GM19043 (cell line): ENCODE measurements around the gene SORCS1.

Source experiments
- ATAC-seq: cut with Tn5 transposase; IDR thresholded peaks from one replicate; pipeline ENCODE4 v1.9.1; 2021; ENCODE audit warnings: low read depth; ENCODE audit not compliant: unreplicated experiment

Gene SORCS1

GRCh38 chr10:106830471-106830870, 334.0 kb downstream of the SORCS1 start:
- ATAC-seq: no peak

- no peak for ATAC-seq
Observed at GRCh38 chr10:106830006-106830405, 334.5 kb downstream of the SORCS1 start.

GRCh38 chr10:106826716-106827115, 337.8 kb downstream of the SORCS1 start:
- no peak for ATAC-seq

DNA sequence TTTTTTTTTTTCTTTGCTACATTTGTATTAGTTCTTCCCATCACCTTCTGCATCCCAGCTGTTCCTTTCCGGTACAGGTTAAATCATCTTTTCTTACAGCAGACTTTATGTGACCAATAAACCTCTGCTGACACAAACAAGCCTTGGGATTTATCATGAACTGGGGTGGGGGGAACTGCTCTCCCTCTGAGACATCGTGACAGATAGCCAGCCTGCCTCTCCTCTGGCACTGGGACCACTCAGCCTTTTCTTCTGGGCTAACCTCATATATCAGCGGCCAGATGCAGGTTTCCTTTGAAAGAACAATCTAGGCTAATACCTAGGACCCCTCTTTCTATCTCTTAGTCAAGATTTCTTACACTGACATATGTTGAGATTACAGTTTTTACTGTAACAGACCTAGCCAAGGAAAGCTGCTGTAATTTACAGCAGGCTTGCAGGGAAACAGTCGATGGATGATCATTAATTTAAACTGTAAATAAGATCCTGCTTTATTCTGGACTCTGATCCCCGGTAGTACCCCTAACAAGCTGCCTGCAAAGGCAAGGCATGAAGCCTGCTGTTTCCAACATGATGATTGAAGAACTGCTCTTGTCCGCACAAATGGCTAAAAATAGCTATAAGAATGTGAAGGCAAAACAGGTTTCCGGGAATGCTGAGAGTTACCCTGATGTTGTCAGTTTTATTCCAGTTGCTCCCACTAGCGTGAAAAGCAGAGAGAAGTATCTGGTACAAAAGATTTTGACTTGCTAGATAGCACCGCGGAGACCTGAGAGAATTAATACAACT, 338.7 kb downstream of the SORCS1 start:
- ATAC-seq: no peak

DNA sequence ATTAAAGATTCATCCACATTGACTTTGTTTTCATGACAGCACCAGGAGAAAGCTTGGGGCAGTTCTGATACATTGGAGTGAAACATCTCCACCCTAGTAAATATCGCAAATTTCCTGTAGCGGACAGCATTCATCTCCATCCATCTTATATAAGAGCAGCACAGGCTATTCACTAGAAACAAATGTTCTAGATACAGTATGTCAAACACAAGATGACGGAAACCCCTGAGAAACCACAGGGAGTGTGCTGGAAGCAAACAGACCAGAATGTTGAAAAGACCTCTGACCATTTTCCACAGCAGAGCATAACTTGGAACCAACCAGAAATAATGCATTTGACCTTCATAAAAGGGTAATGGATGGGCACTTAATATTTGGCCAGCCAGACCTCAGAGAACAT, 343.9 kb downstream of the SORCS1 start:
- ATAC-seq: no peak

GRCh38 chr10:106819490-106819889, 345.0 kb downstream of the SORCS1 start:
- no peak for ATAC-seq

DNA sequence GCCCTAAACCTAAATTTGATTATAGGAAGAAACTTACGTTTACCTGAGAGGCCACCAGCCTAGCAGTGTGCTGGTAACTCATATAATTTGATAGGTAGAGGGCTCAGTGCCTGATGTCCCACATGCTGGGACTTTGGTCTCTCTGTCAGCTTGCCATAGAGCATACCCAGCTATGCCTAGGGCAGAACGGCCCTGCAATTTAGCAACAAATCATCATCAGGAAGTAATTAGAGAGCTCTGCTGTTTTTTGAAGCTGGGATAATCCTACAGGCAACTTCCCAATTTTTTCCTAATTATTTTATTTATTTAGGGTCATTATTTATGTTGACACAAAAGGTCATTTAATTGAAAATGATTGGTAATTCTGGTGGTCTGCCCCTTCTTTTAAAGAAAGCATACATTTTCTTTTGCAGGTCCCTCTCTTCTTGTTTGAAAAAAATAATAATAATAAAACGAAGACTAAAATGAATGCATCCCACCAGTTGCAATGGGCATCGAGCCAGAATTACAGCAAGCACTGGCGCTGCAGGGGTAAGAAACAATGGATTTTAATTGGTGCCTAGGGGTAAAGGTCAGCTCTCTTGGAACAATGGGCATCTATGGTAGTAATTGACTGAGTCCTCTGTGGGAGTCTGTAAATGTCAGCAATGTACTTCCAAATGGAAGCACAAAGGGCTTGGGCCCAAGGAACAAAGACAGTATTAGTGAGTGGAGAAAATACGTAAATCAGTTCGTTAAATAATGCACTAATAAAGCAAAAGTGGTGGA, 348.0 kb downstream of the SORCS1 start:
- no peak for ATAC-seq

- ATAC-seq: peak; percentile 68
Observed at GRCh38 chr10:106815427-106816043, 349.0 kb downstream of the SORCS1 start.

- no peak for ATAC-seq
Observed at GRCh38 chr10:106804992-106805582, 359.4 kb downstream of the SORCS1 start.

GRCh38 chr10:106802949-106803348, 361.6 kb downstream of the SORCS1 start:
- no peak for ATAC-seq

- ATAC-seq: no peak
Observed at GRCh38 chr10:106799776-106800175, 364.7 kb downstream of the SORCS1 start.

DNA sequence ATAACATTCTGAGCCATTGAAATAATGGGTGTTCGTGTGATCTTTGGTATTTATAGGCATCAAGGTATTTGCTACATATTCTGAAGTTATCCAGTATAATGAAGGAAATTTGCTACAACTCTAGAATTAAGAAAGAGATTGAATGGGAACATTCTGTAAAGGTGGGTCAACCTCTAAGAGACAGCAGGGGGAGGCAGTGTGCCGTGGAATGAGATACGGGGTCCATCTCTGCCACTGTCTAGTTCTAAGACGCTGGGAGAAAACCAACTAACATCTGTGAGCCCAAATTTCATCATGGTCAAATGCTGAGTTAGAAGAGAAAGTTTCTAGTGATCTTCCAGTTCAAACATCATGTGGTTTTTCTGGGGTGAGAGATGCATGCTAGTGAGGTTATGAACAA, 368.9 kb downstream of the SORCS1 start:
- ATAC-seq: peak; percentile 87

GRCh38 chr10:106793617-106794016, 370.9 kb downstream of the SORCS1 start:
- ATAC-seq: no peak

DNA sequence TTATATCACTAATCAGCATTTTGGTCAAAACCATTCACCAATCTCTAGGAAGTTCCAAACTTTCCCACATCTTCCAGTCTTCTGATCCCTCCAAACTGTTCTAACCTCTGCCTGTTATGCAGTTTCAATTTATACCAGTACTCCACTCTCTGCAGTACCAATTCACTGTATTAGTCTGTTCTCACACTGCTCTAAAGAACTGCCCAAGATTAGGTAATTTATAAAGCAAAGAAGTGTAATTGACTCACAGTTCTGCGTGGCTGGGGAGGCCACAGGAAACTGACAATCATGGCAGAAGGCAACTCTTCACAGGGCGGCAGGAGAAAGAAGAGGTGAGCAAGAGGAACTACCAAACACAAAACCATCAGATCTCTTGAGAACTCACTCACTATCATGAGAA, 374.9 kb downstream of the SORCS1 start:
- ATAC-seq: no peak

GRCh38 chr10:106788982-106789381, 375.5 kb downstream of the SORCS1 start:
- ATAC-seq: no peak

DNA sequence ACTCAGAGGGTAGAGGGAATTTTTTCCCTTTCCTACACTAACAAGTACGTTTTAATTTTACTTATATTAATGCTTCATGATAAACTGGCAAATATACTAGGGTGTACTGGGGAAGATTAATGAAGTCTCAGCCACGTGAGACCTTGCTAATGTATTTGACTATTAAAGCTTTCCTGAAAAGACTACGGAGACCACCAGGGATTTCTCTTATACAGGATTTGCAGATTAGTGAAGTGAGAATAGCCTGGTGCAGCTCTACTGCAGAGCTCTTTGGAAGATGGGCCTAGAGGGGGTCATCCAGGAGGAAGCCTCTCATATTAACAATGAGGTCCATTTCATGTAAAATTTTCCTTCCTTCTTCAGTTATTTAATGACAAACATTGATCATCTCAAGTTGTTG, 379.0 kb downstream of the SORCS1 start:
- no peak for ATAC-seq

- ATAC-seq: no peak
Observed at GRCh38 chr10:106780632-106781031, 383.9 kb downstream of the SORCS1 start.

GRCh38 chr10:106777841-106778240, 386.7 kb downstream of the SORCS1 start:
- no peak for ATAC-seq

GRCh38 chr10:106775127-106775526, 389.4 kb downstream of the SORCS1 start:
- ATAC-seq: no peak

GRCh38 chr10:106772957-106773356, 391.5 kb downstream of the SORCS1 start:
- no peak for ATAC-seq

- no peak for ATAC-seq
Observed at GRCh38 chr10:106771154-106771553, 393.4 kb downstream of the SORCS1 start.
